GM12864 (cell line): ENCODE data around the gene CHCHD3.
"Not testable (repeated sequence)": the region's sequence is repeated elsewhere in the genome, so short reads cannot be mapped to it uniquely, and the experiment has no call there.

Source experiments
- DNase-seq: peaks from one replicate; pipeline ENCODE4 v3.0.0-alpha.2; 2011; ENCODE audit warnings: low read depth
- H3K4me3 ChIP-seq: 2 replicates; pipeline ENCODE4 v1.5.1; 2011; ENCODE audit warnings: mild to moderate bottlenecking, low read depth, low read length, control low read depth
- TF ChIP-seq, protein P1 (sequence below): IDR thresholded peaks from 2 replicates; pipeline ENCODE4 v1.5.1; 2011; ENCODE audit warnings: low read depth, mild to moderate bottlenecking, moderate library complexity, low read length, control low read depth, inconsistent platforms; ENCODE audit errors: missing control alignments

Gene CHCHD3

DNA sequence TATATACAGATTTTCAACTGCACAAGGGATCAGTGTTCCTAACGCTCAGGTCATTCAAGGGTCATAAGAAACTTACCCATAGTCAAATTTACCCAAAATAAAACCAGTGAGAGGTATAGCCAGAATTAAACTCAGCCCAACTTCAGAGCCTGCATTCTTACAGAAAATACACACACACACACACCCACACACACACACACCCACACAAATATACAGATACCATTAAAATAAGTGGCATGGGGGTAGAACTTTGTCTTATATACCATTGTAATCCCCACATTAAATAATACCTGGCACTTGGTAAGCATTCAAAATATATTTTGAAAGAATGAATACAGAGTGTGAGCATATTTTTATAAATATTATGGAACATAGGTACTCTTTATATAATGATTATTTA is 93.8 kb downstream of the CHCHD3 start:
- no peak overlapping the region for H3K4me3 ChIP-seq
- TF ChIP-seq, protein P1, sequence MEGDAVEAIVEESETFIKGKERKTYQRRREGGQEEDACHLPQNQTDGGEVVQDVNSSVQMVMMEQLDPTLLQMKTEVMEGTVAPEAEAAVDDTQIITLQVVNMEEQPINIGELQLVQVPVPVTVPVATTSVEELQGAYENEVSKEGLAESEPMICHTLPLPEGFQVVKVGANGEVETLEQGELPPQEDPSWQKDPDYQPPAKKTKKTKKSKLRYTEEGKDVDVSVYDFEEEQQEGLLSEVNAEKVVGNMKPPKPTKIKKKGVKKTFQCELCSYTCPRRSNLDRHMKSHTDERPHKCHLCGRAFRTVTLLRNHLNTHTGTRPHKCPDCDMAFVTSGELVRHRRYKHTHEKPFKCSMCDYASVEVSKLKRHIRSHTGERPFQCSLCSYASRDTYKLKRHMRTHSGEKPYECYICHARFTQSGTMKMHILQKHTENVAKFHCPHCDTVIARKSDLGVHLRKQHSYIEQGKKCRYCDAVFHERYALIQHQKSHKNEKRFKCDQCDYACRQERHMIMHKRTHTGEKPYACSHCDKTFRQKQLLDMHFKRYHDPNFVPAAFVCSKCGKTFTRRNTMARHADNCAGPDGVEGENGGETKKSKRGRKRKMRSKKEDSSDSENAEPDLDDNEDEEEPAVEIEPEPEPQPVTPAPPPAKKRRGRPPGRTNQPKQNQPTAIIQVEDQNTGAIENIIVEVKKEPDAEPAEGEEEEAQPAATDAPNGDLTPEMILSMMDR = no peak
- DNase-seq = no peak

DNA sequence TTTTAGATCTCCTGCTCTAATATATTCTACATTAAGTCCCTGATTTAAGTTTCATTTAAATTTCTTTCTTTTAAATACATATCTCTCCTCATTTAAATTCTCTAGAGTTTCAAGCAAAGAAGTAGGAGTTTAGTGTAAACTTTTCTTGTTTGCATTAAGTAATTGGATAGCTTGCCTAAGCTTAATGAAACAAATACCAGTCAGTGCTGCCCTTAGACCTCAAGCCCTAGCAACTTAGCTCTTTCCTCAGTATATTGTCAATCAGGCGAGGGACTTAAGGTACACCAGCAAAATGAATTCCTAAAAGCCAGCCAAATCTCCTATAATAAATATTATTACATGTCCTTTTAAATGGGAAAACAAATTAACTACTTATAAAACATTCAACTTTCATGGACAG is 101.5 kb downstream of the CHCHD3 start:
- DNase-seq = no peak
- TF ChIP-seq, protein P1 = no peak
- no peak overlapping the region for H3K4me3 ChIP-seq

DNA sequence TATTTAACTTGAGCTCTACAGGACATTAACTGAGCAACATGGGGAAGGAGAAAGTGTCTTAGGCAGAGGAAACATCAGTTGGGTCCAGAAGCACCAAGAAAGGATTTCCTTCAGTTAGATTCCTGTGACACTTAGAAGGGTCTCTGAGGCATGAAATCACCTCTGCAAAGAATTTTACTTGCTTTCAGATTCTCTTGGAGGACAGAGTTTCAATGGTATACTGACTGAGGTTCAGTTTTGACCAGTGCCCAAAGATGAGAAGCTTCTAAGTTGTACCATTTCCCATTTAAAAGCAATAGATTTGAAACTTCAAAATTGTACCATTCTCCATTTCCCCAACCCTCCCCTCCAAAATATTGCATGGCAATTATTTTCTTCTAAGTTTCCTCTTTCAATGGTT is 102.4 kb downstream of the CHCHD3 start:
- H3K4me3 ChIP-seq = no peak overlapping the region
- TF ChIP-seq, protein P1 = no peak
- no peak for DNase-seq

DNA sequence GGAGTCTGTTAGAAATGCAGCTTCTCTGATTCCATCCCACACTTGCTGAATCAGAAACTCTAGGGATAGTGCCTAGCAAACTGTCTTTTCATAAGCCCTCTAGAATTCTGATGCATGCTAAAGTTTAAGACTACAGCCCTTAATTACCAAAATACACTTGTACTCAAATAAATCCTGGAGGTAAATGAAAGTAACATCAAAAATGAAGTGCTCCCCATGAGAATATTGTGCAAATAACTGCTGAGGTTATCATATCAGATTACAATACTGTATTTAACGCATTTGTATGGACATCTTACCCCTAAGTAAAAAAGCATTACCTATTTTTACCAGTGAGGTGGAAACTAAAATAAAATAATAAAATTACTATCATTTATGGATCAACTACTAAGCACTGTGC is 104.7 kb downstream of the CHCHD3 start:
- TF ChIP-seq, protein P1 = no peak
- no peak overlapping the region for H3K4me3 ChIP-seq
- DNase-seq = no peak

DNA sequence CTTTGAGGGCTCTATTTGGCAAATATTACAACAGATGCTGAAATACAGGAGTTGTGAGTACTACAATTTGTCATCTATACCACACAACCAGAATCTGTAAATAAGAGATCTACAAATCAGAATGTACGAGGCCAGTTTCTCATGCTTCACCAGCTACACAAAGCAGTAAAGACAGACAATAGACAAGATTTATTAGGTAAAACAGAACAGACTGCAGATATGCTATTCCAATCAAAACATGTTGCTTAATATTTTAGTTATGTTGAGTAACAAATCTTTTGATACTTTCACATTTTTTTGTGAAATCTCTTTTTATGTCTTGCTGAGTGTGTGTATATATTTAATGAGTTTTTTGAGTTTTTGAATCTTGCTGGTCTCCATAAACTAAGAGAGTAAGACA is 109.1 kb downstream of the CHCHD3 start:
- no peak overlapping the region for H3K4me3 ChIP-seq
- TF ChIP-seq, protein P1 = no peak
- no peak for DNase-seq

DNA sequence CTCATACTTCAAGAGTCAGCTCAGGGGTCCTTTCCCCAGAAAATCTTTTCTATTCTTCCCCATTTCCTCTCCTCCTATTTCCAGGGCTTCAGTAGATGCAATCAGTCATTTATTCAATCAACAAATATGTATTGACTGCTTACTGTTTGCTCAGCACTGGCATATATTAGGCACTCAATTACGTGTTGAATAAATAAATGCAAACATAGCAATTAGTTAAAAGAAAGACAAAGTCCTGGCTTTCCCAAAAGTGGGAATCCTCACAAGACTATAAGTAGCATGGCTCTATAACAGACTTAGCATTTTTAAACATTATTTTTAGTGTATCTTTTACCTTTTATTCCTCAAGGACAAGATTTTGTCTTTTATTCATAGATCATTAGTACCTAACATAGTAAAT is 111.6 kb downstream of the CHCHD3 start:
- no peak overlapping the region for H3K4me3 ChIP-seq
- TF ChIP-seq, protein P1 = no peak
- no peak for DNase-seq

DNA sequence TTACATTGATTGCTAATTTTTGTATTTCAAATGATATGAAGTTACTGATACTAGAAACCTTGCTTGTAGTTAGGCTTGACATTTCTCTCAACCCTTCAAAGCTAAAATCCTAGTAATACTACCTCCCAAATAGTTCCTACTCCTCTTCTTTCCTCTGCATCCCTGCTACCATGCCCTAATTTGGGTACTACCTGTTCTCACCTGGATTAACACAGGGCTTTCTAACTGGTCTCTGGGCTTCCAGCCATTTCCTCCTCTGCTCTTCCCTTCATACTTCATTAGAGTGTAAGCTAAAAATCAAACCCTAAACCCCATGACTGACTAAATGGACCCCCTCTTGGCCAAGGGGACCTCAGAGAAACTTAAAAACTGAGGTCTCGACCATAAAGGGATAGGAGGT is 112.4 kb downstream of the CHCHD3 start:
- TF ChIP-seq, protein P1 = no peak
- H3K4me3 ChIP-seq = no peak overlapping the region
- no peak for DNase-seq

DNA sequence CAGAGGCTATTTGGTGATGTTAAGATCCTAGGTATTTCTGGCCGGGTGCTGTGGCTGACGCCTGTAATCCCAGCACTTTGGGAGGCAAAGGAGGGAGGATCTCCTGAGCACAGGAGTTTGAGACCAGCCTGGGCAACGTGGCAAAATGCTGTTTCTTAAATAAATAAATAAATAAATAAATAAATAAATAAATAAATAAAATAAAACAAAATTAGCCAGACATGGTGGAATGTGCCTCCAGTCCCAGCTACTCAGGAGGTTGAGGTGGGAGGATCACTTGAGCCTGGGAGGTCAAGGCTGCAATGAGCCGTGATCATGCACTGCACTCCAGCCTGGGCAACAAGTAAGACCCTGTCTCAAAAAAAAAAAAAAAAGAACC is 114.4 kb downstream of the CHCHD3 start:
- not testable (repeated sequence) for DNase-seq, H3K4me3 ChIP-seq
